Measurements from ENCODE around the gene CALM3.

DNA sequence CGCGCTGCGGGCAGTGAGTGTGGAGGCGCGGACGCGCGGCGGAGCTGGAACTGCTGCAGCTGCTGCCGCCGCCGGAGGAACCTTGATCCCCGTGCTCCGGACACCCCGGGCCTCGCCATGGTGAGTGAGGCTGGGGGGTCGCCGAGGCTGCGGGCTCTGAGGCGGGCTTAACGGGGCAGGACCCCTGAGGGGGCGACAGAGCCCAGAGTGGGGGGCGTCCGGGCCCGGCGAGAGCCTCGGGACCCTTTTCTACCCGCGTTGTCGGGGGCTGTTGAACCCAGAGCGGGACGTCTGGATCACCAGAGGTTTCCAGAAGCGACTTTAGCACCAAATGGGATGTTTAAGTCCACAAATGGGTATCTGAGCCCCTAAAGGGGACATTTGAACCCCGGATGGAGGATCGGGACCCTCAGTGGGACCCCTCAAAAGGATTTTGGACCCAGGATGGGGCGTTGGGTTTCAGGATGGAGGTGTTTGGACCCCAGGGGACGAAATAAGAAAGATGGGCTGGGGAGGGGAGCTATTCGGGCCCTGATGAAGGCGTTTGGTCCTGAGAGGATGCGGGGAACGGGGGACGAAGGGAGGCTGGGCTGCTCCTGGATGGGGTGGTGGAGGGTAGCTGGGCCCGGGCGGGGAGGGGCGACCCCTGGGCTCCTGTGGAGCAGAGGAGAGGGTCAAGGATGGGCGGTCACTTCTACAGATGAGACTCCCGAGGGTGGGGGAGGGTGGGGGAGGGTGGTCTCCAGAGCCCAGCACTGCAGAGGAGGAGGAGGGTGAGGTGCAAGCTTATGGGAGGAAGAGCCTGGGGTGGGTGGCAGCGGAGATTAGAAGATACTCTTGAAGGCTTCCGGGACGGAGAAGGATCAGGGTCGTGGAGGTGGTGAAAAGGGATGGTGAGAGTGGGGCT, at the start of gene CALM3:
- TF ChIP-seq, protein P1, sequence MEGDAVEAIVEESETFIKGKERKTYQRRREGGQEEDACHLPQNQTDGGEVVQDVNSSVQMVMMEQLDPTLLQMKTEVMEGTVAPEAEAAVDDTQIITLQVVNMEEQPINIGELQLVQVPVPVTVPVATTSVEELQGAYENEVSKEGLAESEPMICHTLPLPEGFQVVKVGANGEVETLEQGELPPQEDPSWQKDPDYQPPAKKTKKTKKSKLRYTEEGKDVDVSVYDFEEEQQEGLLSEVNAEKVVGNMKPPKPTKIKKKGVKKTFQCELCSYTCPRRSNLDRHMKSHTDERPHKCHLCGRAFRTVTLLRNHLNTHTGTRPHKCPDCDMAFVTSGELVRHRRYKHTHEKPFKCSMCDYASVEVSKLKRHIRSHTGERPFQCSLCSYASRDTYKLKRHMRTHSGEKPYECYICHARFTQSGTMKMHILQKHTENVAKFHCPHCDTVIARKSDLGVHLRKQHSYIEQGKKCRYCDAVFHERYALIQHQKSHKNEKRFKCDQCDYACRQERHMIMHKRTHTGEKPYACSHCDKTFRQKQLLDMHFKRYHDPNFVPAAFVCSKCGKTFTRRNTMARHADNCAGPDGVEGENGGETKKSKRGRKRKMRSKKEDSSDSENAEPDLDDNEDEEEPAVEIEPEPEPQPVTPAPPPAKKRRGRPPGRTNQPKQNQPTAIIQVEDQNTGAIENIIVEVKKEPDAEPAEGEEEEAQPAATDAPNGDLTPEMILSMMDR (conservative IDR thresholded peaks at IDR 0.05 in 1 of 2, IDR thresholded peaks at IDR 0.05 in 1 of 2; ENCODE audit: extremely low read depth in 1 of 2, insufficient read depth in 1 of 2, low read depth in 1 of 2, low read length in 2 of 2): no peak
- no peak for TF ChIP-seq EZH2 (IDR thresholded peaks at IDR 0.05; ENCODE audit: borderline replicate concordance, low read length)

Measured in mammary epithelial cell (primary cell).